ENCODE data around the gene MAP2K2. TPM values are rescaled to one million over a fixed set of nuclear protein-coding genes. Genes with fewer than 3 reads are reported as not detected.
A peak's percentile ranks its signal among the peaks of the same experiment; 100 is the strongest.

The MAP2K2 gene
- total RNA-seq, 2 donors from 2014 or later: 109 to 118 TPM

- DNase-seq (no peak), ATAC-seq (no peak)
- intact Hi-C loops (cut with DNase I): loop anchor here in 1 of 2 donors (5.0 kb wide), 1 partner anchor 36 kb away; no protein-coding TSS in a partner anchor
Observed at GRCh38 chr19:4053423-4054324, 70.2 kb downstream of the MAP2K2 start.

DNA sequence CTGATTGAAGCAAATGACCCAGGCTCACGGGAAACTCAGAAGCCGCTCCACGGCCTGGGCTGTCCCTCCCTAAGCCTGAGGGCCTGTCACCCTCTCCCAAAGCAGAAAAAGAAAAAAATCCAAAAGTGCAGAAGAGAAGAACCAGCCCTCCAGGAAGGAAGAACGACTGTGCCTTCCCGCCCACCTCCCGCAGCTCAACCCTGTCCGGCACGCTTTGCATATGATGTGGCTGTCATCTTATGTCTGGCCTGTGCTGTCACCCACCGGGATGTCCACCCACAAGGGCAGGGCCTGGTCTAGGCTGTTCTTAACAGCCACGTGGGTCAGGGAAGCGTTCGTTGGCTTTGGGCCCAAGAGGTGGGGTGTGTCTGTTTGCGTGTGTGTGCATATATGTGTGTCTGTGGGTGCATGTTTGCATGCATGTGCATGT is 70.9 kb downstream of the MAP2K2 start:
- DNase-seq (no peak), ATAC-seq (peak in 1 of 2 donors; percentile 1)
- intact Hi-C loops (cut with DNase I): loop anchor here in 1 of 2 donors (5.0 kb wide), 1 partner anchor 36 kb away; no protein-coding TSS in a partner anchor

DNA sequence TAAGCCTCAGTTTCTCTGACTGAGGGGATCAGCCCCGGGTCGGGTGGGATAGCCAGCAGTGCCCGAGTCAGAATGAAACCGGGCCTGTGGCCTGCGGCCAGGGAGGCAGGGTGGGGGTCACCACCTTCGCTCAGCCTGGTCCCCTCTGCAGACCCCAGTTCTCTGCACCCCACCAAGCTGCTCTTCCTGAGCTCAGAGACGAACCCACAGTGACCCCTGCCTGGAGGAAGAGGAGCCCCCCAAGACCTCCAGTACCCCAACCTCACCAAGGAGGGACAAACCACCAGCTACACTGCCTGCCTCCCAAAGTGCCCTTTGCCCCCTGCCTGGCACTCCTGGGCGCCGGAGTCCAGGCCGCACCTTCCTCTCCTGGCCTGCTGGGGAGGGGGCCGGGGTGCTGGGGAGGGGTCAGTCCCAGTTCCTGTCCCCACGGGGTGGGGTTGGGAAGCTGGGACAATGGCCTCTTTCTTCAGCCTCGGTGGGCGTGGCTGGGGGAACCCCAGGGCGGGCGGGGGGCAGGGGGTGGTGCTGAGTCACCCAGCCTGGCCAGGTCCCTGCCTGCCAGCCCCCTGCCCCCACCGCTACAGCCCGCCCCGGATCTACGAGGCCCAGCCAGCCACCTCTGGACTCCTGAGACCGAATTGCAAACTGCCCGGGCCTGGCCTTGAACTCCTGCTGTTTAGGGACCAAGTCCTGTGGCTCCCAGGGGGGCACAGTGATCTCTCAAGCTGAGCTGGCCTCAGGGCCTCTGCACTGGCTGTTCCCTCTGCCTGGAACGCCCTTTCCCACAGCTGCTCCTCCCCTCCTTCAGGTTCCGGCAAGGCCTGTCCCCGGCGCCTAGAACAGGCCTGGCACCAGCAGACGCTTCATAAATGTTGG is 71.6 kb downstream of the MAP2K2 start:
- ATAC-seq (peak; percentile 30 to 44), DNase-seq (peak; percentile 75)
- intact Hi-C loops (cut with DNase I): loop anchor here in 1 of 2 donors (5.0 kb wide), 1 partner anchor 35 kb away; no protein-coding TSS in a partner anchor

GRCh38 chr19:4051175-4052101 is 72.5 kb downstream of the MAP2K2 start:
- ATAC-seq: peak in 1 of 2 donors; percentile 14
- DNase-seq: peak; percentile 65
- intact Hi-C loops (cut with DNase I): loop anchor here in 1 of 2 donors (5.0 kb wide), 1 partner anchor 34 kb away; no protein-coding TSS in a partner anchor

GRCh38 chr19:4049432-4049831 is 74.5 kb downstream of the MAP2K2 start:
- DNase-seq (no peak), ATAC-seq (peak; percentile 49 to 67)
- intact Hi-C loops (cut with DNase I): no loop called here

DNA sequence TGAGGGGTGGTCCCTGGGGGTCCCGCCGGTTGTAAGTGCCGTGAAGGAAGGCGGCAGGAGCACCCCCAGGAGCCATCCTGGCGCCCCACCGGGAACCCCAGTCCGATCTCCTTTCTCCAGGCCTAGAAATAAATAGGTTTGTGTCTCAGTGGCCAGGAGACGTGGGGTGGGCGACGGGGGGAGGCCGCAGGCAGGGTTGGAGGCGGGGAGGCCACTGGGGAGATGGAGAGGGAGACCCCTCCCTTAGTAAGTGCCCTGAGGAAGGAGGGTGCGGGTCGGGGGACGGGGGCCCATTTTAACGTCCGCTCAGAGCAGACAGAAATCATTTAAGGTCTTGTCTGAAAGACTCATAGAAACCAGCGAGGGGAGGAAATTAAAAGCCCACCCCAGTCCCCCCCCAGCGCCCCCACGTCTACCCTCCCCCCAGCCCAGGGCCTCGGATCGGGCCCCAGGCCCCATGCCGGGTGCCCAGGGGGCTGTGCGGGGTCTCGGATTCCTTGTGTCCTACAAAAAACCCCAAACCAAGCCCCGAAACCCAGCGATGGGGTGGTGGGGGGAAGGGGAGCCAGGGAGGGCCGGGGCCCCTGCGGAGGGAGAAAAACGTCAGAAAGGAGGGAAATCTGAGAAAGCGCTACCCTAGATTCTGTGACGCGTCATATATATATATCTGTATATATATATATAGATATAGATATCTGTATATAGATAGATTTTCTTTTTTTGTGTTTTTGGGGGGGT is 76.8 kb downstream of the MAP2K2 start:
- ATAC-seq (no peak), DNase-seq (no peak)
- intact Hi-C loops (cut with DNase I): no loop called here

DNA sequence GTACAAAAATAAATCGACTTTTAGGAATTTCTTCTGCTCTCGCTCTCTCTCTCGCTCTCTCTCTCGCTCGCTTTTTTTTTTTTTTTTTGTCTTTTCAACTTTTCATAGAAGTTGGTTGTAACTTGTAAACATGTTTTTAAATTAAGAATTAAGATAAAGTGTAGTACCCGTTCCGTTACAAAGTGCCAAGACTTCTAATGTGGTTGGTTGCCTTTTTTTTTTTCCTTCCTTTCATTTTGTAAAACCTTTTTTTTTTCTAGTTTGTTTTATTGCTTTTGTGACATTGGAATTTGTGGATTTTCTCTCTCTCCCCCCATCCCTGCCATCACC is 77.6 kb downstream of the MAP2K2 start:
- ATAC-seq (no peak), DNase-seq (no peak)
- intact Hi-C loops (cut with DNase I): no loop called here

- intact Hi-C loops (cut with DNase I): no loop called here
- ATAC-seq: no peak
Observed at GRCh38 chr19:4045597-4046361, 78.1 kb downstream of the MAP2K2 start.

GRCh38 chr19:4044990-4045465 is 78.9 kb downstream of the MAP2K2 start:
- ATAC-seq (no peak), DNase-seq (no peak)
- intact Hi-C loops (cut with DNase I): no loop called here

More at GRCh38 chr19:4045597-4046361, 78.1 kb downstream of the MAP2K2 start:
- DNase-seq: no peak

DNA sequence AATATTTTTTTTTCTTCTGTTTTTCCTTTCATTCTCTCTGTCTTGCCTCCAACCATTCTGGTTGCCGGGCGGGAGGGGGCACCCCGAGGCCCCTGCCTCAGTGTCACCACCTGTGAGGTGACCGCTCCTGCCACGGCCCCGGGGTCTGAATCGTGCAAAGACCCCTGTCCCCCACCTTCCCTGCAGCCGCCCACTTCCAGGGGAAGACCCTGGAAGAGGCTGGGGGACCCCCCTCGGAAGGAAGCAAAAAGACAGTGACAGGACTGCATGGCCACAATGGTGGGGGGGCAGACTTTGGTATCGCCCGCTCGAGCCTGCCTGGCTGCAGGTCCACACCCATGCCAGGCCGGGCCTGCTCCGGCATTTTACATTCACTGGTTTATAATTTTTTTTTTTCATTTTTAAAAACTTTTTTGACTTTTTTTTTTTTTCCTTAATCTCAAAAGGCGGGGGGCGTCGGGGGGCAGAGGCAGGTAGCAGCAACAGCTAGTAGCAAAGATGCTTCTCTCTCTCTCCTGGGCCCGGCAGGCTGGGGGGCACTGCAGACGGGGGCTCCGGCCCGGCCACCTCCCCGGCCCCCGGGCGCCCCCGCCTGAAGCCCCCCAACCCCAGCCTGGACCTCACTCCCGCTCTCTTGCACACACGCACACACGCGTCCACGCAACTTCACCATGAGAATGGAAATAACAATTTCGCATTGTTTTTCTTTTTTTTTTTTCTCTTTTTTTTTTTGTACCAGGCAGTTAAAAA is 79.8 kb downstream of the MAP2K2 start:
- no peak for DNase-seq
- no peak for ATAC-seq
- intact Hi-C loops (cut with DNase I): no loop called here

DNA sequence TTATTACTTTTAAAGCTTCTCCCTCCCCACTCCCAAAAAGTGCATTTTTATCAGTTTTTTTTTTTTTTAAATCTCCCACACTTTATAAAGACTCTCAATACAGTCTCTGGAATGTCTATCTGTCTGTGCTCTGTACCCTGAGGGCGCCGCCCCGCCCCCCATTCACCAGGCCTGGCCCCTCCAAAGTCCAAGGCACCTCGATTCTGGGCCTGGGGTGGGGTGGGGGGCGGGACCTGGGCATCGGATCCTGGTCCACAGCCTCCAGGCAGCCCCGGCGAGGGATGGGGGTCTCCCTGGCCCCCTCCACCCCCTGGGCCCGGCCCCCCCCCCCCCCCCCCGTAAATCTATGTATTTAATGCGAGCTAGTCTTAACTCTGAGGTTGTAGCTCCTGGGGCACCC is 80.5 kb downstream of the MAP2K2 start:
- ATAC-seq (no peak), DNase-seq (no peak)
- intact Hi-C loops (cut with DNase I): no loop called here

- intact Hi-C loops (cut with DNase I): no loop called here
- DNase-seq (no peak), ATAC-seq (peak; percentile 14 to 18)
Observed at GRCh38 chr19:4042731-4043082, 81.2 kb downstream of the MAP2K2 start.

- DNase-seq (no peak), ATAC-seq (peak; percentile 14 to 20)
- intact Hi-C loops (cut with DNase I): no loop called here
Observed at GRCh38 chr19:4042064-4042730, 81.7 kb downstream of the MAP2K2 start.

All from left cardiac atrium (tissue), 4 donors.